ENCODE results near the gene MARCHF6. TPM values are rescaled to one million over a fixed set of nuclear protein-coding genes. Genes with fewer than 3 reads are reported as not detected.
"Not testable (repeated sequence)": the region's sequence is repeated elsewhere in the genome, so short reads cannot be mapped to it uniquely, and the experiment has no call there.

The MARCHF6 gene
- total RNA-seq, 1 donor from 2014 or later, result 106 TPM

GRCh38 chr5:10371369-10371768 is 17.9 kb downstream of the MARCHF6 start:
- Mint-ChIP-seq H3K27ac (peak overlapping the region; percentile 9), H3K36me3 (ENCODE audit: low read depth) (peaks cover 21% of the 10 kb centered on the region), H3K4me1 (peaks cover 37% of the 10 kb centered on the region)
- H3K9me3 Mint-ChIP-seq; DNase-seq; intact Hi-C loops (cut with micrococcal nuclease); H3K4me3 Mint-ChIP-seq; H3K27me3 Mint-ChIP-seq: not testable (repeated sequence)

GRCh38 chr5:10372726-10373709 is 19.5 kb downstream of the MARCHF6 start:
- Mint-ChIP-seq H3K27ac (no peak overlapping the region), H3K4me3 (no peak overlapping the region), H3K27me3 (no peaks in the 10 kb centered on the region), H3K4me1 (peaks cover 46% of the 10 kb centered on the region), H3K9me3 (no peaks in the 10 kb centered on the region), H3K36me3 (ENCODE audit: low read depth) (peaks cover 19% of the 10 kb centered on the region)
- intact Hi-C loops (cut with micrococcal nuclease), result no loop called here
- DNase-seq, result no peak

GRCh38 chr5:10374046-10375022 is 20.8 kb downstream of the MARCHF6 start:
- H3K9me3 Mint-ChIP-seq, result no peaks in the 10 kb centered on the region
- no peaks in the 10 kb centered on the region for H3K27me3 Mint-ChIP-seq
- H3K36me3 Mint-ChIP-seq (ENCODE audit: low read depth), result peaks cover 18% of the 10 kb centered on the region
- intact Hi-C loops (cut with micrococcal nuclease), result no loop called here
- peak overlapping the region; percentile 29 for H3K27ac Mint-ChIP-seq
- peaks cover 41% of the 10 kb centered on the region for H3K4me1 Mint-ChIP-seq
- H3K4me3 Mint-ChIP-seq, result no peak overlapping the region
- no peak for DNase-seq

GRCh38 chr5:10375146-10375545 is 21.7 kb downstream of the MARCHF6 start:
- H3K9me3 Mint-ChIP-seq; H3K4me3 Mint-ChIP-seq; DNase-seq; intact Hi-C loops (cut with micrococcal nuclease); H3K27ac Mint-ChIP-seq; H3K27me3 Mint-ChIP-seq: not testable (repeated sequence)
- Mint-ChIP-seq H3K4me1 (peaks cover 38% of the 10 kb centered on the region), H3K36me3 (ENCODE audit: low read depth) (peaks cover 20% of the 10 kb centered on the region)

- Mint-ChIP-seq H3K36me3 (ENCODE audit: low read depth) (peaks cover 20% of the 10 kb centered on the region), H3K4me1 (peaks cover 33% of the 10 kb centered on the region), H3K27ac (no peak overlapping the region), H3K4me3 (no peak overlapping the region), H3K9me3 (no peaks in the 10 kb centered on the region), H3K27me3 (no peaks in the 10 kb centered on the region)
- no peak for DNase-seq
- intact Hi-C loops (cut with micrococcal nuclease), result no loop called here
Observed at GRCh38 chr5:10376544-10376943, 23.0 kb downstream of the MARCHF6 start.

GRCh38 chr5:10377081-10377480 is 23.6 kb downstream of the MARCHF6 start:
- Mint-ChIP-seq H3K4me1 (peaks cover 33% of the 10 kb centered on the region), H3K4me3 (no peak overlapping the region), H3K36me3 (ENCODE audit: low read depth) (peaks cover 24% of the 10 kb centered on the region), H3K9me3 (no peaks in the 10 kb centered on the region), H3K27me3 (no peaks in the 10 kb centered on the region), H3K27ac (no peak overlapping the region)
- no peak for DNase-seq
- intact Hi-C loops (cut with micrococcal nuclease), result no loop called here

GRCh38 chr5:10381803-10382202 is 28.3 kb downstream of the MARCHF6 start:
- H3K4me1 Mint-ChIP-seq, result peaks cover 10% of the 10 kb centered on the region
- H3K27me3 Mint-ChIP-seq, result no peaks in the 10 kb centered on the region
- intact Hi-C loops (cut with micrococcal nuclease), result no loop called here
- no peak overlapping the region for H3K4me3 Mint-ChIP-seq
- no peak overlapping the region for H3K27ac Mint-ChIP-seq
- peaks cover 34% of the 10 kb centered on the region for H3K36me3 Mint-ChIP-seq (ENCODE audit: low read depth)
- H3K9me3 Mint-ChIP-seq, result no peaks in the 10 kb centered on the region
- DNase-seq, result no peak

- Mint-ChIP-seq H3K36me3 (ENCODE audit: low read depth) (peaks cover 35% of the 10 kb centered on the region), H3K27me3 (no peaks in the 10 kb centered on the region)
Observed at GRCh38 chr5:10384483-10384882, 31.0 kb downstream of the MARCHF6 start.

GRCh38 chr5:10387690-10388089 is 34.2 kb downstream of the MARCHF6 start:
- H3K27me3 Mint-ChIP-seq, result no peaks in the 10 kb centered on the region
- H3K9me3 Mint-ChIP-seq, result no peaks in the 10 kb centered on the region
- H3K27ac Mint-ChIP-seq, result no peak overlapping the region
- intact Hi-C loops (cut with micrococcal nuclease), result no loop called here
- no peak overlapping the region for H3K4me3 Mint-ChIP-seq
- DNase-seq, result no peak
- H3K36me3 Mint-ChIP-seq (ENCODE audit: low read depth), result peaks cover 45% of the 10 kb centered on the region
- H3K4me1 Mint-ChIP-seq, result no peaks in the 10 kb centered on the region

More at GRCh38 chr5:10384483-10384882, 31.0 kb downstream of the MARCHF6 start:
- H3K4me1 Mint-ChIP-seq, result peaks cover 1% of the 10 kb centered on the region
- DNase-seq, result no peak
- intact Hi-C loops (cut with micrococcal nuclease), result no loop called here
- no peak overlapping the region for H3K27ac Mint-ChIP-seq
- no peaks in the 10 kb centered on the region for H3K9me3 Mint-ChIP-seq
- no peak overlapping the region for H3K4me3 Mint-ChIP-seq

- Mint-ChIP-seq H3K4me1 (peaks cover 2% of the 10 kb centered on the region), H3K27me3 (no peaks in the 10 kb centered on the region), H3K4me3 (no peak overlapping the region), H3K36me3 (ENCODE audit: low read depth) (peaks cover 52% of the 10 kb centered on the region), H3K9me3 (no peaks in the 10 kb centered on the region), H3K27ac (no peak overlapping the region)
- intact Hi-C loops (cut with micrococcal nuclease), result no loop called here
- DNase-seq, result no peak
Observed at GRCh38 chr5:10391130-10391529, 37.6 kb downstream of the MARCHF6 start.

GRCh38 chr5:10392567-10393328 is 39.3 kb downstream of the MARCHF6 start:
- H3K9me3 Mint-ChIP-seq; H3K4me1 Mint-ChIP-seq; H3K27me3 Mint-ChIP-seq; H3K4me3 Mint-ChIP-seq; H3K27ac Mint-ChIP-seq; DNase-seq; intact Hi-C loops (cut with micrococcal nuclease): not testable (repeated sequence)
- H3K36me3 Mint-ChIP-seq (ENCODE audit: low read depth), result peaks cover 57% of the 10 kb centered on the region

GRCh38 chr5:10393491-10393890 is 40.0 kb downstream of the MARCHF6 start:
- no peak overlapping the region for H3K4me3 Mint-ChIP-seq
- H3K9me3 Mint-ChIP-seq, result no peaks in the 10 kb centered on the region
- H3K27me3 Mint-ChIP-seq, result no peaks in the 10 kb centered on the region
- H3K4me1 Mint-ChIP-seq, result peaks cover 2% of the 10 kb centered on the region
- no peak for DNase-seq
- intact Hi-C loops (cut with micrococcal nuclease), result no loop called here
- H3K36me3 Mint-ChIP-seq (ENCODE audit: low read depth), result peaks cover 61% of the 10 kb centered on the region
- H3K27ac Mint-ChIP-seq, result no peak overlapping the region

GRCh38 chr5:10396552-10396951 is 43.1 kb downstream of the MARCHF6 start:
- peaks cover 6% of the 10 kb centered on the region for H3K4me1 Mint-ChIP-seq
- intact Hi-C loops (cut with micrococcal nuclease), result no loop called here

More at GRCh38 chr5:10396552-10396951, 43.1 kb downstream of the MARCHF6 start:
- H3K9me3 Mint-ChIP-seq, result no peaks in the 10 kb centered on the region
- H3K36me3 Mint-ChIP-seq (ENCODE audit: low read depth), result peaks cover 56% of the 10 kb centered on the region
- DNase-seq, result no peak
- no peak overlapping the region for H3K27ac Mint-ChIP-seq
- H3K4me3 Mint-ChIP-seq, result no peak overlapping the region
- H3K27me3 Mint-ChIP-seq, result no peaks in the 10 kb centered on the region

All from activated CD4-positive, alpha-beta T cell treated with anti-CD3 and anti-CD28 coated beads, Interleukin-2, amount 10 ng/mL, durations not matched to agents 24 days and 14 days (primary cell).